DLD1 (cell line): ENCODE results near the gene LMBR1.
"Not testable (repeated sequence)": the region's sequence is repeated elsewhere in the genome, so short reads cannot be mapped to it uniquely, and the experiment has no call there.

Experiments
- in situ Hi-C: cut with HindIII; loops from 2 replicates; pipeline ENCODE4 v1.10.0; 2017; ENCODE audit warnings: low sequenced_read_pairs

The LMBR1 gene

GRCh38 chr7:156702399-156702798 is 190.6 kb downstream of the LMBR1 start:
- in situ Hi-C loops: no loop called here

- in situ Hi-C loops: not testable (repeated sequence)
Measured at GRCh38 chr7:156701787-156702186, 191.2 kb downstream of the LMBR1 start.

GRCh38 chr7:156698512-156698911 is 194.5 kb downstream of the LMBR1 start:
- in situ Hi-C loops: not testable (repeated sequence)

- in situ Hi-C loops: not testable (repeated sequence)
Measured at GRCh38 chr7:156697283-156697682, 195.7 kb downstream of the LMBR1 start.

GRCh38 chr7:156693627-156694026 is 199.4 kb downstream of the LMBR1 start:
- in situ Hi-C loops: no loop called here

GRCh38 chr7:156692849-156693248 is 200.1 kb downstream of the LMBR1 start:
- in situ Hi-C loops: no loop called here

- in situ Hi-C loops: no loop called here
Measured at GRCh38 chr7:156691764-156692163, 201.2 kb downstream of the LMBR1 start.

GRCh38 chr7:156684661-156685060 is 208.3 kb downstream of the LMBR1 start:
- in situ Hi-C loops: no loop called here

- in situ Hi-C loops: no loop called here
Measured at GRCh38 chr7:156684251-156684650, 208.7 kb downstream of the LMBR1 start.

GRCh38 chr7:156682928-156683327 is 210.1 kb downstream of the LMBR1 start:
- in situ Hi-C loops: no loop called here

GRCh38 chr7:156680281-156680680 is 212.7 kb downstream of the LMBR1 start:
- in situ Hi-C loops: no loop called here

- in situ Hi-C loops: no loop called here
Measured at GRCh38 chr7:156677374-156678054, 215.5 kb downstream of the LMBR1 start.

- in situ Hi-C loops: no loop called here
Measured at GRCh38 chr7:156676263-156676662, 216.7 kb downstream of the LMBR1 start.

- in situ Hi-C loops: no loop called here
Measured at GRCh38 chr7:156675721-156676120, 217.3 kb downstream of the LMBR1 start.

GRCh38 chr7:156673902-156674301 is 219.1 kb downstream of the LMBR1 start:
- in situ Hi-C loops: no loop called here

GRCh38 chr7:156673454-156673853 is 219.5 kb downstream of the LMBR1 start:
- in situ Hi-C loops: no loop called here

- in situ Hi-C loops: no loop called here
Measured at GRCh38 chr7:156669035-156669828, 223.8 kb downstream of the LMBR1 start.

GRCh38 chr7:156668130-156668741 is 224.7 kb downstream of the LMBR1 start:
- in situ Hi-C loops: no loop called here

GRCh38 chr7:156667110-156667426 is 225.9 kb downstream of the LMBR1 start:
- in situ Hi-C loops: no loop called here

GRCh38 chr7:156666368-156667109 is 226.4 kb downstream of the LMBR1 start:
- in situ Hi-C loops: no loop called here

- in situ Hi-C loops: no loop called here
Measured at GRCh38 chr7:156665101-156665500, 227.9 kb downstream of the LMBR1 start.
